ENCODE data around the gene SLC25A34.

Gene SLC25A34

GRCh38 chr1:15732686-15733081 lies 3.4 kb upstream of the SLC25A34 start:
- no peak overlapping the region for H3K4me3 ChIP-seq (replicated peaks in 1 of 2; ENCODE audit: low read depth in 2 of 2, low read length in 2 of 2)
- no peak for DNase-seq (ENCODE audit: low read depth in 2 of 2)
- no peak for TF ChIP-seq CTCF (IDR thresholded peaks at IDR 0.05; ENCODE audit: low read depth, low read length)

DNA sequence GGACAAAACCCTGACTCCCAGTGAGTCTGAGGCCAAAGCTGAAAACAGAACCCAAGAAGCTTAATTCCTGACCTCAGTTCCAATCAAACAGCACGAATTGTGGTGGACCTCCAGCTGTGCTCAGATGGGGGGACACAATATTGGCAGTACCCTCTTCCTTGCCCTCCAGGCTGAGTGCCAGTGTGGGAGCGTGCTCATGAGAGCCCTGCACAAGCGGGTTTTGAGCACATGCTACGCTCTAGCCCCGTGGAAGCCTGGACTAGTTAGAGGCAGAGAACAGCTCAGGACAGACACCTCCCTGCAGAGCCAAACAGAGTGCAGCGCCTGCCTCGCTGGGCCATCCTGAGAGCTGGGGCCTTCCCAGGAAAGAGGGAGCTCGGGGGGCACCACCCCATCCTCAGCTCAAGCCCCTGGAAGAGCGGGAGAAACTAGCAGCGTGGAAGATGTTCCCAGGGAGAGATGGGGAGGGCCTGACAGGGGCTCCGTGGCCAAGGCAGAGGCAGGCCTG lies 2.8 kb upstream of the SLC25A34 start:
- no peak for TF ChIP-seq CTCF (IDR thresholded peaks at IDR 0.05; ENCODE audit: low read depth, low read length)
- no peak for DNase-seq (ENCODE audit: low read depth in 2 of 2)
- no peak overlapping the region for H3K4me3 ChIP-seq (replicated peaks in 1 of 2; ENCODE audit: low read depth in 2 of 2, low read length in 2 of 2)

- no peak for TF ChIP-seq CTCF (IDR thresholded peaks at IDR 0.05; ENCODE audit: low read depth, low read length)
- no peak for DNase-seq (ENCODE audit: low read depth in 2 of 2)
- no peak overlapping the region for H3K4me3 ChIP-seq (replicated peaks in 1 of 2; ENCODE audit: low read depth in 2 of 2, low read length in 2 of 2)
Observed at GRCh38 chr1:15733726-15734226, 2.3 kb upstream of the SLC25A34 start.

GRCh38 chr1:15734296-15734695 lies 1.8 kb upstream of the SLC25A34 start:
- no peak for DNase-seq (ENCODE audit: low read depth in 2 of 2)
- no peak for TF ChIP-seq CTCF (IDR thresholded peaks at IDR 0.05; ENCODE audit: low read depth, low read length)
- H3K4me3 ChIP-seq (replicated peaks in 1 of 2; ENCODE audit: low read depth in 2 of 2, low read length in 2 of 2) = no peak overlapping the region

DNA sequence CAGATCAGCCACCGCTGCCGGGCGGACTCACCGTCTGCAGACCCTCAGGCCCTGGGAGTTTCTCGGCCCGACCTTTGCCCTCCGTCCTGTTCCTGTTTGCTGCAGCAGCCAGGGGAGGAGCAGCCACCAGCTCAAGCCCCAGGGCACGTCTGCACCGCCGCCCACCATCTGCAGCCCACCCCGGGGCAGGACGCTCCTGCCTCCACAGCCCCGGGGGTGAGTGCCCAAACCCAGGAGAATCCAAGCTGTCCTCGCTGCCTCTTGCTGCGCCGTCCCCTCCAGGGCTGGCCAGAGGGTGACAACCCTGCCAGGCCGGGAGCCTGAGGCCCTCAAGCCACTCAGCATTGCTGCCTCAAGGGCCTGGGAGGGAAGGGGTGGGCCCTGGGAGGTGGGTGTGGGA lies 1.2 kb upstream of the SLC25A34 start:
- TF ChIP-seq CTCF (IDR thresholded peaks at IDR 0.05; ENCODE audit: low read depth, low read length) = no peak
- DNase-seq (ENCODE audit: low read depth in 2 of 2) = no peak
- no peak overlapping the region for H3K4me3 ChIP-seq (replicated peaks in 1 of 2; ENCODE audit: low read depth in 2 of 2, low read length in 2 of 2)

- no peak overlapping the region for H3K4me3 ChIP-seq (replicated peaks in 1 of 2; ENCODE audit: low read depth in 2 of 2, low read length in 2 of 2)
- no peak for DNase-seq (ENCODE audit: low read depth in 2 of 2)
- TF ChIP-seq CTCF (IDR thresholded peaks at IDR 0.05; ENCODE audit: low read depth, low read length) = no peak
Observed at GRCh38 chr1:15735304-15736037, 587 bp upstream of the SLC25A34 start.

Data from cardiac fibroblast (primary cell).